H1 (cell line): Measurements from ENCODE around the gene SECISBP2. TPM values are rescaled to one million over a fixed set of nuclear protein-coding genes. Genes with fewer than 3 reads are reported as not detected.

Source experiments
- NANOG ChIP-seq: IDR thresholded peaks from 2 replicates; pipeline ENCODE4 v1.6.1; 2011; ENCODE audit warnings: low read length, low read depth, mild to moderate bottlenecking, inconsistent platforms; ENCODE audit not compliant: insufficient read depth, poor library complexity, severe bottlenecking
- SIN3A ChIP-seq, 2 experiments: IDR thresholded peaks in 1 of 2; conservative IDR thresholded peaks in 1 of 2; 2 replicates each; pipeline ENCODE4 v1.6.1; 2011 to 2012; ENCODE audit warnings: low read length in 2 of 2, improper control_type of control experiment in 1 of 2, low read depth in 1 of 2, mild to moderate bottlenecking in 1 of 2
- TAF1 ChIP-seq: IDR thresholded peaks from 2 replicates; pipeline ENCODE4 v1.6.1; 2011; ENCODE audit warnings: mild to moderate bottlenecking, low read depth, low read length
- polyA plus RNA-seq, 7 experiments: library from polyadenylated mRNA; depleted of rRNA in 3 of 7; stranded (reverse) in 5 of 7; unstranded in 2 of 7; fragments of >200 nt in 5 of 7; fragments of 200-250 nt in 2 of 7; gene quantifications; 1 replicate in 5 of 7; 2 replicates in 1 of 7; 4 replicates in 1 of 7; pipeline versions ENCODE4 v1.2.1 to v1.2.3, GENCODE V29; 2011 to 2013; ENCODE audit warnings: missing spikeins in 2 of 7, mixed read lengths in 2 of 7
- total RNA-seq: library from RNA; stranded (reverse); fragmentation: NEBNext Ultra II Directional; extraction: Animal tissue kit (Norgen Biotek cat#: 25700); gene quantifications from 2 replicates; pipeline ENCODE4 v1.2.1, GENCODE V29; 2021
- TF ChIP-seq, protein P1 (sequence below), 3 experiments: IDR thresholded peaks; 1 replicate in 2 of 3; 2 replicates in 1 of 3; pipeline versions ENCODE4 v1.5.1 to v1.6.1; 2011; ENCODE audit warnings: low read length in 3 of 3, mild to moderate bottlenecking in 3 of 3, inconsistent platforms in 2 of 3, low read depth in 1 of 3, moderate library complexity in 1 of 3; ENCODE audit not compliant: insufficient read depth in 1 of 3; ENCODE audit errors: control extremely low read depth in 1 of 3

SECISBP2 gene
- total and polyA plus RNA-seq, 2 of the 8 experiments (the other 6 are each of a cell fraction or from before 2014, with no cell fraction given): 39.0 to 61.7 TPM

DNA sequence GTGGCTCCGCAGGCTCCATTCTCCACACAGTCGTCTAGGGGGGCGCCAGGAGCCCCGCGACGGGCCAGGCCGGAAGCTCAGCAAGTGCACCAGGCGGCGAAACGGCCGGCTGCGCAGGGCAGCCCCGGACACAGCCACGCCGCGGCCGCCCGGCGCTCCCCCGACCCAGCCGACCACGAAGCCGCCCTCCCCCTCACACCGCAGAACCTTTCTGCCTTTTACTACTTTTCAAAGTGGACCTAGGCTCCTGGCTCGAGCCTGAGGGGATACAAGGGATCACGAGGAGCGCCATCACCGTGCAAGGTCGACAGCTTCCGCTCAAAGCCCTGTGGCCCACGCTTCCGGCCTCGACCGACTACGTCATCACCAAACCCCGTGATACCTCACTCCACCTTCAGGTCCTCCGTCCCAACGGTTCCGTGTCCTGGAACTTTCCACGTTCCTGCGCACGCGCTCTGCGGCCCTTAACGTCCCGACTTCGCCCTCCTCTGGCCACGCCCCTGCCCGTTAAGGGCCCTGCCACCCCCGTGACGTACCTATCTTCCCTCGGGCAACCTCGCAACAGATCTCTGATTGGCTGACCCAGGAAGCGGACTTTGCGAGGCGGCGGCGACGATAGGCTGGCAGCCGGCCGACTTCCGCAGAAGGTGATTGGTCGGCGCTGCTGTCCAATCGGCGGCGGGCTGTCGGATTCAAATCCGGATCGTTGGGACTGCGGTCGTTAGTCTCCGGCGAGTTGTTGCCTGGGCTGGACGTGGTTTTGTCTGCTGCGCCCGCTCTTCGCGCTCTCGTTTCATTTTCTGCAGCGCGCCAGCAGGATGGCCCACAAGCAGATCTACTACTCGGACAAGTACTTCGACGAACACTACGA lies 7.6 kb upstream of the SECISBP2 start, which contains the start of gene CKS2 (continued):
- TF ChIP-seq, protein P1, sequence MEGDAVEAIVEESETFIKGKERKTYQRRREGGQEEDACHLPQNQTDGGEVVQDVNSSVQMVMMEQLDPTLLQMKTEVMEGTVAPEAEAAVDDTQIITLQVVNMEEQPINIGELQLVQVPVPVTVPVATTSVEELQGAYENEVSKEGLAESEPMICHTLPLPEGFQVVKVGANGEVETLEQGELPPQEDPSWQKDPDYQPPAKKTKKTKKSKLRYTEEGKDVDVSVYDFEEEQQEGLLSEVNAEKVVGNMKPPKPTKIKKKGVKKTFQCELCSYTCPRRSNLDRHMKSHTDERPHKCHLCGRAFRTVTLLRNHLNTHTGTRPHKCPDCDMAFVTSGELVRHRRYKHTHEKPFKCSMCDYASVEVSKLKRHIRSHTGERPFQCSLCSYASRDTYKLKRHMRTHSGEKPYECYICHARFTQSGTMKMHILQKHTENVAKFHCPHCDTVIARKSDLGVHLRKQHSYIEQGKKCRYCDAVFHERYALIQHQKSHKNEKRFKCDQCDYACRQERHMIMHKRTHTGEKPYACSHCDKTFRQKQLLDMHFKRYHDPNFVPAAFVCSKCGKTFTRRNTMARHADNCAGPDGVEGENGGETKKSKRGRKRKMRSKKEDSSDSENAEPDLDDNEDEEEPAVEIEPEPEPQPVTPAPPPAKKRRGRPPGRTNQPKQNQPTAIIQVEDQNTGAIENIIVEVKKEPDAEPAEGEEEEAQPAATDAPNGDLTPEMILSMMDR (IDR thresholded peaks at IDR 0.05; ENCODE audit: control extremely low read depth in 1 of 3, insufficient read depth in 1 of 3, low read depth in 1 of 3, low read length in 3 of 3): no peak; a peak in 1 of 4 replicates
- peak; percentile 98 for TF ChIP-seq TAF1
- peak; percentile 89; a peak in 3 of 4 replicates for TF ChIP-seq SIN3A (conservative IDR thresholded peaks at IDR 0.05 in 1 of 2, IDR thresholded peaks at IDR 0.05 in 1 of 2; ENCODE audit: low read depth in 1 of 2, low read length in 2 of 2)
- peak; percentile 16 for TF ChIP-seq NANOG
